HCT116 (cell line): ENCODE measurements around the gene NEURL3. TPM values are rescaled to one million over a fixed set of nuclear protein-coding genes. Genes with fewer than 3 reads are reported as not detected.

Experiments
- ATAC-seq: fragments of 200-7000 bp; cut with Tn5 transposase; 2 replicates; pipeline ENCODE4 v1.9.1; 2020; ENCODE audit warnings: mild to moderate bottlenecking, moderate library complexity
- BruUV-seq: library from RNA; stranded (reverse); fragments of 400-500 nt; replicated peaks from 2 replicates; lab custom pipeline; 2021; lab: Mats Ljungman, UMichigan
- CTCF ChIA-PET: fragments of 300-600 bp; sonication (Branson Sonifier 250); formaldehyde crosslinking; loops from one replicate; lab custom pipeline; 2021; ENCODE audit warnings: antibody characterized with exemption; lab: Charles Lee
- POLR2A ChIA-PET: fragments of 300-600, 350-600 bp; sonication (Branson Sonifier 250); formaldehyde crosslinking; loops from one replicate; lab custom pipeline; 2021; ENCODE audit warnings: antibody characterized with exemption; lab: Charles Lee
- RAD21 ChIA-PET, 2 experiments: fragments of 300-600 bp; sonication (Branson Sonifier 250); formaldehyde crosslinking; loops; one replicate each; lab custom pipeline; 2023; ENCODE audit warnings: low total read pairs in 2 of 2; ENCODE audit not compliant: uncharacterized antibody in 2 of 2, unreplicated experiment in 2 of 2, low non-redundant PET in 1 of 2; lab: Charles Lee
- DNase-seq: peaks from one replicate; pipeline ENCODE4 v3.0.0-alpha.2; 2010; ENCODE audit warnings: low read depth, low spot score
- H2AFZ ChIP-seq: fragments of 200-600 bp; shearing (Covaris generic), sonication (generic); 2 replicates; pipeline ENCODE4 v1.6.1; 2017; ENCODE audit warnings: low read depth, mixed run types, mixed read lengths, antibody characterized with exemption, low read length; ENCODE audit not compliant: poor library complexity, severe bottlenecking
- H3K27ac ChIP-seq: 2 replicates; pipeline ENCODE4 v1.5.1; 2012; ENCODE audit warnings: low read depth, low read length
- H3K27me3 ChIP-seq: fragments of 200-600 bp; sonication (generic); 2 replicates; pipeline ENCODE4 v1.6.1; 2016; ENCODE audit warnings: mixed run types, low read length, mixed read lengths; ENCODE audit not compliant: insufficient read depth
- H3K36me3 ChIP-seq, 2 experiments: fragments of 200-500 bp in 1 of 2; fragments of 200-600 bp in 1 of 2; sonication (Bioruptor generic) in 1 of 2; sonication (generic) in 1 of 2; 2 replicates each; pipeline versions ENCODE4 v1.5.1 to v1.6.1; 2014 to 2016; ENCODE audit warnings: low read length in 2 of 2, inconsistent platforms in 1 of 2, mixed read lengths in 1 of 2, mixed run types in 1 of 2; ENCODE audit not compliant: insufficient read depth in 2 of 2, control insufficient read depth in 1 of 2
- H3K4me1 ChIP-seq, 2 experiments: fragments of 200-600 bp in 1 of 2; sonication (generic) in 1 of 2; 2 replicates each; pipeline versions ENCODE4 v1.5.1 to v1.6.1; 2012 to 2017; ENCODE audit warnings: low read length in 2 of 2, inconsistent platforms in 1 of 2, mild to moderate bottlenecking in 1 of 2, mixed read lengths in 1 of 2, mixed run types in 1 of 2, moderate library complexity in 1 of 2; ENCODE audit not compliant: insufficient read depth in 2 of 2, control insufficient read depth in 1 of 2
- H3K4me2 ChIP-seq: fragments of 200-600 bp; sonication (generic); 2 replicates; pipeline ENCODE4 v1.6.1; 2017; ENCODE audit warnings: mixed run types, low read length, mixed read lengths
- H3K4me3 ChIP-seq, 2 experiments: fragments of 200-600 bp in 1 of 2; sonication (generic) in 1 of 2; replicated peaks in 1 of 2; 2 replicates each; pipeline ENCODE4 v1.5.1; 2011 to 2016; ENCODE audit warnings: low read length in 2 of 2, control low read depth in 1 of 2, low read depth in 1 of 2, mild to moderate bottlenecking in 1 of 2, mixed read lengths in 1 of 2, mixed run types in 1 of 2
- H3K79me2 ChIP-seq: fragments of 200-600 bp; sonication (generic); 2 replicates; pipeline ENCODE4 v1.6.1; 2017; ENCODE audit warnings: mild to moderate bottlenecking, mixed run types, low read length, moderate library complexity, mixed read lengths; ENCODE audit not compliant: insufficient read depth
- H3K9ac ChIP-seq: fragments of 200-600 bp; sonication (generic); 2 replicates; pipeline ENCODE4 v1.6.1; 2016; ENCODE audit warnings: low read length, mixed read lengths
- H3K9me2 ChIP-seq: fragments of 200-600 bp; sonication (generic), shearing (Covaris generic); 2 replicates; pipeline ENCODE4 v1.6.1; 2017; ENCODE audit warnings: mixed run types, mild to moderate bottlenecking, moderate library complexity; ENCODE audit not compliant: insufficient read depth
- H3K9me3 ChIP-seq, 2 experiments: fragments of 200-500 bp in 1 of 2; fragments of 200-600 bp in 1 of 2; sonication (Bioruptor generic) in 1 of 2; sonication (generic) in 1 of 2; 2 replicates each; pipeline ENCODE4 v1.6.1; 2014 to 2017; ENCODE audit warnings: low read length in 2 of 2, mixed read lengths in 2 of 2, inconsistent platforms in 1 of 2, low read depth in 1 of 2, mild to moderate bottlenecking in 1 of 2, mixed run types in 1 of 2, moderate library complexity in 1 of 2; ENCODE audit not compliant: control insufficient read depth in 1 of 2, insufficient read depth in 1 of 2
- H4K20me1 ChIP-seq: fragments of 200-600 bp; sonication (generic), shearing (Covaris generic); 2 replicates; pipeline ENCODE4 v1.6.1; 2017; ENCODE audit warnings: mixed run types, mild to moderate bottlenecking, moderate library complexity; ENCODE audit not compliant: insufficient read depth
- ATF3 ChIP-seq: IDR thresholded peaks from 2 replicates; pipeline ENCODE4 v1.6.1; 2012
- CBX3 ChIP-seq: IDR thresholded peaks from 2 replicates; pipeline ENCODE4 v1.6.1; 2012; ENCODE audit warnings: low read depth
- CEBPB ChIP-seq: IDR thresholded peaks from 2 replicates; pipeline ENCODE4 v1.6.1; 2012; ENCODE audit warnings: low read depth
- CTCF ChIP-seq, 3 experiments: fragments of 200-600 bp in 1 of 3; sonication (generic) in 1 of 3; IDR thresholded peaks in 2 of 3; conservative IDR thresholded peaks in 1 of 3; 2 replicates each; pipeline ENCODE4 v1.5.1; 2012 to 2017; ENCODE audit warnings: low read depth in 2 of 3, low read length in 2 of 3, antibody characterized with exemption in 1 of 3, borderline replicate concordance in 1 of 3, control low read depth in 1 of 3, mild to moderate bottlenecking in 1 of 3, mixed read lengths in 1 of 3, mixed run types in 1 of 3, moderate library complexity in 1 of 3; ENCODE audit not compliant: insufficient read depth in 1 of 3
- EGR1 ChIP-seq: IDR thresholded peaks from 2 replicates; pipeline ENCODE4 v1.6.1; 2012; ENCODE audit warnings: low read depth
- ELF1 ChIP-seq: IDR thresholded peaks from 2 replicates; pipeline ENCODE4 v1.6.1; 2012; ENCODE audit warnings: low read depth, borderline replicate concordance
- MAX ChIP-seq: IDR thresholded peaks from 2 replicates; pipeline ENCODE4 v1.6.1; 2012
- POLR2A ChIP-seq: IDR thresholded peaks from 2 replicates; pipeline ENCODE4 v1.7.0; 2011; ENCODE audit warnings: borderline replicate concordance; ENCODE audit not compliant: insufficient read depth, insufficient read length; ENCODE audit errors: extremely low read depth
- POLR2AphosphoS5 ChIP-seq: IDR thresholded peaks from 2 replicates; pipeline ENCODE4 v1.6.1; 2011; ENCODE audit warnings: mild to moderate bottlenecking, low read depth, low read length, moderate library complexity
- RAD21 ChIP-seq: IDR thresholded peaks from 2 replicates; pipeline ENCODE4 v1.6.1; 2012; ENCODE audit warnings: low read depth, mild to moderate bottlenecking
- REST ChIP-seq: IDR thresholded peaks from 2 replicates; pipeline ENCODE4 v1.6.1; 2012; ENCODE audit warnings: low read depth
- SIN3A ChIP-seq: IDR thresholded peaks from 2 replicates; pipeline ENCODE4 v1.6.1; 2012; ENCODE audit warnings: low read depth
- SP1 ChIP-seq: IDR thresholded peaks from 2 replicates; pipeline ENCODE4 v1.6.1; 2012; ENCODE audit warnings: low read depth
- SRF ChIP-seq: IDR thresholded peaks from 2 replicates; pipeline ENCODE4 v1.6.1; 2012; ENCODE audit warnings: low read depth
- TCF7L2 ChIP-seq: IDR thresholded peaks from 2 replicates; pipeline ENCODE4 v1.7.0; 2011; ENCODE audit warnings: borderline replicate concordance, inconsistent platforms; ENCODE audit not compliant: insufficient read depth, insufficient read length; ENCODE audit errors: extremely low read depth
- YY1 ChIP-seq: IDR thresholded peaks from 2 replicates; pipeline ENCODE4 v1.6.1; 2011; ENCODE audit warnings: low read length, low read depth, moderate library complexity, mild to moderate bottlenecking; ENCODE audit not compliant: insufficient replicate concordance; ENCODE audit errors: extremely low read depth
- ZBTB33 ChIP-seq: IDR thresholded peaks from 2 replicates; pipeline ENCODE4 v1.6.1; 2011; ENCODE audit warnings: mild to moderate bottlenecking, low read length, moderate library complexity; ENCODE audit not compliant: insufficient replicate concordance; ENCODE audit errors: extremely low read depth
- ZFX ChIP-seq: fragments of 450-650 bp; IDR thresholded peaks from 2 replicates; pipeline ENCODE4 v1.6.1; 2017
- intact Hi-C: fragments of 100-400 bp; cut with micrococcal nuclease; formaldehyde crosslinking; loops from 2 replicates; pipeline ENCODE4 v1.10.0; 2022
- total RNA-seq: library from RNA; stranded (reverse); gene quantifications from one replicate; pipeline ENCODE4 v1.2.1, GENCODE V29; 2021; ENCODE audit not compliant: unreplicated experiment

Gene NEURL3
- total RNA-seq, 1 experiment from 2014 or later: not detected

- POLR2A ChIA-PET: no interaction called here
- H4K20me1 ChIP-seq: no peaks in the 10 kb centered on the region
- BruUV-seq: no TSS peak
Measured at GRCh38 chr2:96486696-96487095, 18.5 kb downstream of the NEURL3 start.

More at GRCh38 chr2:96486696-96487095, 18.5 kb downstream of the NEURL3 start:
- CTCF ChIA-PET: no interaction called here
- Histone ChIP-seq H3K27me3 (no peaks in the 10 kb centered on the region), H3K79me2 (no peaks in the 10 kb centered on the region), H3K4me1 (peaks cover 0 to 2% of the 10 kb centered on the region in 2 experiments; a peak in 1 of 4 replicates), H3K9ac (no peak overlapping the region), H3K36me3 (no peaks in the 10 kb centered on the region), H3K4me3 (no peak overlapping the region), H3K9me2 (no peaks in the 10 kb centered on the region), H3K9me3 (no peaks in the 10 kb centered on the region; a peak in 1 of 4 replicates), H3K4me2 (no peak overlapping the region), H3K27ac (no peak overlapping the region), H2AFZ (no peak overlapping the region)
- no peak for DNase-seq
- TF ChIP-seq SP1 (no peak), RAD21 (no peak), CEBPB (no peak), TCF7L2 (no peak), YY1 (no peak), POLR2A (no peak), CBX3 (no peak), CTCF (IDR thresholded peaks at IDR 0.05 in 2 of 3, conservative IDR thresholded peaks at IDR 0.05 in 1 of 3; ENCODE audit: borderline replicate concordance in 1 of 3, insufficient read depth in 1 of 3, low read depth in 2 of 3, low read length in 2 of 3) (no peak), EGR1 (no peak), MAX (no peak), ZBTB33 (no peak), SIN3A (no peak), ELF1 (no peak), REST (no peak), POLR2AphosphoS5 (no peak), ATF3 (no peak), SRF (no peak), ZFX (no peak)
- ATAC-seq: no peak
- RAD21 ChIA-PET: no interaction called here
- intact Hi-C loops: no loop called here
